GM18508 (cell line): Measurements from ENCODE around the gene GNAQ.
"Not testable (repeated sequence)": the region's sequence is repeated elsewhere in the genome, so short reads cannot be mapped to it uniquely, and the experiment has no call there.

Experiments used
- ATAC-seq: cut with Tn5 transposase; IDR thresholded peaks from one replicate; pipeline ENCODE4 v1.9.1; 2021; ENCODE audit warnings: moderate number of reproducible peaks; ENCODE audit not compliant: insufficient read depth, unreplicated experiment

The GNAQ gene

DNA sequence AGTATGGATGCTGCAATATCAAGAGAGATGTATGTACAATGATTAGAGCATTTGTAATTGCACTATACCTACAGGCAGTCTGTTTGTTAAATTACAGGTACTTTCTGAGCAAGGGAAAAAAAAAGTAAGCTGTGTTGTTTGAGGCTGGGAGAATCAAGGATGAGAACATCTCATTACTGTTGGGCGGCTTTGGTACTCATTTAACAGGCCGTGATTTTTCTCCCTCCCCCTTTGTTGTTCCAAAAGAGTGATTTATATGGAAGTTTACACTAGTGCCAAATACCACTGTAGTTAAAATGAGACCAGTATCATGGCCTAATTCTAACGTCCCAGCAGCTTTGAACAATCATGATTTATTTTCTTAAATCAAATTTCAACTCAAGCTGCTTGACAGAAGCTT lies 312.3 kb downstream of the GNAQ start:
- ATAC-seq = no peak

GRCh38 chr9:77718298-77718640 lies 313.3 kb downstream of the GNAQ start:
- not testable (repeated sequence) for ATAC-seq

- ATAC-seq = not testable (repeated sequence)
These were observed 313.9 kb downstream of the GNAQ start for GRCh38 chr9:77717608-77718297.

GRCh38 chr9:77714077-77714549 lies 317.5 kb downstream of the GNAQ start:
- ATAC-seq = no peak

GRCh38 chr9:77712533-77713130 lies 319.0 kb downstream of the GNAQ start:
- no peak for ATAC-seq

- no peak for ATAC-seq
These were observed 320.5 kb downstream of the GNAQ start for GRCh38 chr9:77710965-77711648.

DNA sequence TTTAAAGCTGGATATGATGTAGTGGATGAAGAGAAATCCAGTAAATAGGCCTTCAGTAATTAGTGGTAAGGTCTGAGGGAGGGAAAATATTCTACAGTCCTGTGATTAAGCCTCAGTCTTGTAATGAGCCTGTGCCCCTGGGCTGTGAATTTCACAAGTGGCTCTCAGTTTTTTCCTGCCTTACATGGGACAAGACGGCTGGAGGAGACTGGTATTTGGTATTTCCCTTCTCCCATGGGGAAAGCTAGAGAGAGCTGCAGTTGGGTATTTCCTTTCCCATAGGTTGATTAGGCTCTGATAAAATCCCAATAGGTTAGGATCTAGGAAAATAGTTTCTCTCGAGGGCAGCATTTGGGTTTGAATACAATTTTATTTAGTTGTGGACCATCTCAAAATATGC lies 321.3 kb downstream of the GNAQ start:
- ATAC-seq = no peak

DNA sequence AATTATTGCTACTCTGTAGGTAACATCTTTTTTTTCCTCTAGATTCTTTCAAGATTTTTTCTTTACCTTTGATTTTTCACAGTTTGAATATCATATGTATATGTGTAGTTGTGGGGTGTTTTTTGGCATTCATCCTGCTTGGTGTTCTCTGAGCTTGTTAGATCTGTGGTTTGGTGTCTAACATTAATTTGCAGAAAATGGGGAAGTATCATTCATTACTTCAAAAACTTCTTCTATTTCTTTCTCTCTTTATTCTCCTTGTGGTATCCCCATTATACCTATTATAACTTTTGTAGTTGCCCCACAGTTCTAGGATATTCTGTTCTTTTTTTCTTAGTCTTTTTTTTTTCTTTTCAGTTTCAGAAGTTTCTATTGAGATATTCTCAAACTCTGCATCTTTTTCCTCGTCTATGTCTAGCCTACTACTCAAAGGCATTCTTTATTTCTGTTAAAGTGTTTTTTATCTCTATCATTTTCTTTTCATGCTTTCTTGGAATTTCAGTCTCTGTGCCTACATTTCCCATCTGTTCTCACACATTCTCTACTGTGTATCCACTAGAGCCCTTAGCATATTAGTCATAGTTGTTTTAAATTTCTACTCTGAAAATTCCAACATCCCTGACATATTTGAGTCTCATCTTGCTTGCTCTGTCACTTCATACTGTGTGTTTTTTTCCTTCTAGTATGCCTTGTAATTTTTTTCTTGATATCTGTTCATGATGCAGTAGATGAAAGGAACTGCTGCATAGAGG lies 323.4 kb downstream of the GNAQ start:
- ATAC-seq = no peak

- ATAC-seq = no peak
These were observed 324.1 kb downstream of the GNAQ start for GRCh38 chr9:77707383-77708063.

DNA sequence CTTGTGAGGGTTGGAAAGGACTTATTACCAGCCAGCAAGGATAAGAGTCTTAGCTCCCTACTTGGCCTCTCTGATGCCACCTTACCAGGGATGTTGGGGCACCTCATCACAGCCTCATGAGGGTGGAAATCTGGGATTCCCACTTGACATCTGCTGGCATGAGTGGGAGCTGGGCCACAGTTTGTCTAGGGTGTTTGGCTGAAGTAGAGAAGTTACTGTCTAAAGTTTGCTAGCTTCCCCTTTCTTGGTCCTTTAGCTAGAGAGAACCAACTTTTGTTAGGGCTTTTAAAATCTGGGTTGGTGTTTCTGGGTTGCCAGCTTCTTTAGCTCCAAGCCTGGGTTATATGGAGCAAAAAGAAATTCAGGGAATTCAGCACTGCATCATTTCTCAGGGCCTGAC lies 326.0 kb downstream of the GNAQ start:
- no peak for ATAC-seq

DNA sequence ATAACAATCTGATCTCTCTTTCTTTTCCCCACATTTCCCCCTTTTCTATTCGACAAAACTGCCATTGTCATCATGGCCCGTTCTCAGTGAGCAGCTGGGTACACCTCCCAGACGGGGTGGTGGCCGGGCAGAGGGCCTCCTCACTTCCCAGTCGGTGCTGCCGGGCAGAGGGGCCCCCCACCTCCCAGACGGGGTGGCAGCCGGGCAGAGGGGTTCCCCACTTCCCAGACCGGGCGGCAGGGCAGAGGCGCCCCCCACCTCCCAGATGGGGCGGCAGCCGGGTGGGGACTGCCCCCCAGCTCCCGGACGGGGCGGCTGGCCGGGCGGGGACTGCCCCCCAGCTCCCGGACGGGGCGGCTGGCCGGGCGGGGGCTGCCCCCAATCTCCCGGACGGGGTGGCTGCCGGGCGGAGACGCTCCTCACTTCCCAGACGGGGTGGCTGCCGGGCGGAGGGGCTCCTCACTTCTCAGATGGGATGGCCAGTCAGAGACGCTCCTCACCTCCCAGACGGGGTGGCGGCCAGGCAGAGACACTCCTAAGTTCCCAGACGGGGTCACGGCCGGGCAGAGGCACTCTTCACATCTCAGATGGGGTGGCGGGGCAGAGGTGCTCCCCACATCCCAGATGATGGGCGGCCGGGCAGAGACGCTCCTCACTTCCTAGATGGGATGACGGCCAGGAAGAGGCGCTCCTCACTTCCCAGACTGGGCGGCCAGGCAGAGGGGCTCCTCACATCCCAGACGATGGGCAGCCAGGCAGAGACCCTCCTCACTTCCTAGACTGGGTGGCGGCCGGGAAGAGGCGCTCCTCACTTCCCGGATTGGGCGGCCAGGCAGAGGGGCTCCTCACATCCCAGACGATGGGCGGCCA lies 328.9 kb downstream of the GNAQ start:
- ATAC-seq = not testable (repeated sequence)

GRCh38 chr9:77697238-77697984 lies 334.2 kb downstream of the GNAQ start:
- no peak for ATAC-seq

- not testable (repeated sequence) for ATAC-seq
These were observed 340.9 kb downstream of the GNAQ start for GRCh38 chr9:77690723-77691122.

- not testable (repeated sequence) for ATAC-seq
These were observed 341.5 kb downstream of the GNAQ start for GRCh38 chr9:77690119-77690518.

- ATAC-seq = not testable (repeated sequence)
These were observed 343.9 kb downstream of the GNAQ start for GRCh38 chr9:77687737-77688136.

GRCh38 chr9:77680581-77680980 lies 351.0 kb downstream of the GNAQ start:
- no peak for ATAC-seq

- no peak for ATAC-seq
These were observed 351.8 kb downstream of the GNAQ start for GRCh38 chr9:77679661-77680368.

GRCh38 chr9:77679088-77679487 lies 352.5 kb downstream of the GNAQ start:
- ATAC-seq = no peak
